ENCODE measurements around the gene DDX24.

DNA sequence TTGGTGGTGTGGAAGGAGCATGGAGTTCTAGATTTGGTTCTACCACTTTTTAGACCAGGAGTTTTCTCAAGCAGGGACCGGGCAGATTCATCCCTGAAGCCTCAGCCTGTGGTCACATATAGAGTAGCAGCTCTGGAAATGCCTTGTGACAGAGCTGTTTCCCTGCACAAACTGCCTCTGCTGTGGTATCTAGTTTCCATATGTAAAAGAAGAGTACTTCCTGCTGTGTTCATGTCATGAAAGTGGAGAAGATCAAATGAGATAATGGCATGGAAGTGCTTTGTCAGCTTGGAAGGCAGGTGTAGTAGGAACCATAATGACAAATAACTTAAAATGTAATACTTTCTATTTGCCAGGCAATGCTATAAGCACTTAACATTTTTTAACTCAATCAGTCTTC, 28.8 kb downstream of the DDX24 start:
- TF ChIP-seq CTCF (IDR thresholded peaks at IDR 0.05) (no peak), POLR2A (IDR thresholded peaks at IDR 0.05) (no peak), POLR2AphosphoS5 (IDR thresholded peaks at IDR 0.05) (no peak)

Data from suprapubic skin (tissue), 4 donors.